Spleen (tissue), 7 donors: ENCODE results near the gene TRMT2B.

Experiments used
- CTCF ChIP-seq, 11 experiments: fragments of 200-600 bp in 7 of 11; fragments of 450-650 bp in 4 of 11; sonication (generic) in 4 of 11; IDR thresholded peaks in 8 of 11; conservative IDR thresholded peaks in 3 of 11; 1 replicate in 7 of 11; 2 replicates in 4 of 11; pipeline versions ENCODE4 v1.4.0 to v1.8.0; 2016 to 2021; ENCODE audit warnings: antibody characterized with exemption in 11 of 11, inconsistent platforms in 4 of 11, mild to moderate bottlenecking in 1 of 11
- POLR2A ChIP-seq, 3 donors: fragments of 450-650 bp; IDR thresholded peaks; one replicate each; pipeline ENCODE4 v1.5.1; 2017; ENCODE audit warnings: antibody characterized with exemption in 3 of 3, mild to moderate bottlenecking in 1 of 3
- POLR2AphosphoS5 ChIP-seq, 3 donors: sonication (generic); formaldehyde crosslinking; IDR thresholded peaks; one replicate each; pipeline ENCODE4 v1.5.1; 2017; ENCODE audit warnings: antibody characterized with exemption in 3 of 3
- donor health status: DM: no; HTN: no; CAD: no; lungs with moderate emphysema.
- donor health status: DM: no; HTN: no; CAD: no.
- donor health status: DM: no; HTN: no; CAD: no.

GRCh38 chrX:101091817-101092216, 39.9 kb upstream of the TRMT2B start:
- TF ChIP-seq CTCF (IDR thresholded peaks at IDR 0.05 in 8 of 11, conservative IDR thresholded peaks at IDR 0.05 in 3 of 11), result no peak
- TF ChIP-seq POLR2A (IDR thresholded peaks at IDR 0.05), result no peak
- no peak for TF ChIP-seq POLR2AphosphoS5 (IDR thresholded peaks at IDR 0.05)
